ENCODE measurements around the gene SPDEF.

GRCh38 chr6:34513646-34514045, 42.5 kb downstream of the SPDEF start:
- TF ChIP-seq CTCF (IDR thresholded peaks at IDR 0.05) = no peak
- no peak for TF ChIP-seq POLR2AphosphoS5 (IDR thresholded peaks at IDR 0.05)
- no peak for TF ChIP-seq POLR2A (IDR thresholded peaks at IDR 0.05)
- no peak for TF ChIP-seq EP300 (IDR thresholded peaks at IDR 0.05; ENCODE audit: low read depth)
